HG03139 (cell line): ENCODE results near the gene TMEM184B.
"Not testable (repeated sequence)": the region's sequence is repeated elsewhere in the genome, so short reads cannot be mapped to it uniquely, and the experiment has no call there.

Experiments used
- ATAC-seq: cut with Tn5 transposase; IDR thresholded peaks from one replicate; pipeline ENCODE4 v1.9.1; 2021; ENCODE audit not compliant: unreplicated experiment

Gene TMEM184B

DNA sequence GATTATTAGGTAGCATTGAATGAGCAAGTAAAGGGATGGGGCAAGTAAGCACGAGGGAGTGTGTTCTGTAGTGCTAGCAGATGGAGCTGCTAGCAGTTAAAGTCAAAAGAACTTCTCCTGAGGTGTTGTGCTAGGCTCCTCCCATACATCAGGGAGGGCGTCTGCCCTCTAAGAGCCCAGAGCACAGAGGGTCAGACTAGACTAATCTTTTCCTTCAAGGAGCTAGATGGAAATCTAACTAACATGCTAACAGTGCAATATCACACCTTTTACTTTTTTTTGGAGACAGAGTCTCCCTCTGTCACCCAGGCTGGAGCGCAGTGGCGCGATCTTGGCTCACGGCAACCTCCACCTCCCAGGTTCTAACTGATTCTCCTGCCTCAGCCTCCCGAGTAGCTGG is 88.0 kb downstream of the TMEM184B start:
- ATAC-seq = no peak

DNA sequence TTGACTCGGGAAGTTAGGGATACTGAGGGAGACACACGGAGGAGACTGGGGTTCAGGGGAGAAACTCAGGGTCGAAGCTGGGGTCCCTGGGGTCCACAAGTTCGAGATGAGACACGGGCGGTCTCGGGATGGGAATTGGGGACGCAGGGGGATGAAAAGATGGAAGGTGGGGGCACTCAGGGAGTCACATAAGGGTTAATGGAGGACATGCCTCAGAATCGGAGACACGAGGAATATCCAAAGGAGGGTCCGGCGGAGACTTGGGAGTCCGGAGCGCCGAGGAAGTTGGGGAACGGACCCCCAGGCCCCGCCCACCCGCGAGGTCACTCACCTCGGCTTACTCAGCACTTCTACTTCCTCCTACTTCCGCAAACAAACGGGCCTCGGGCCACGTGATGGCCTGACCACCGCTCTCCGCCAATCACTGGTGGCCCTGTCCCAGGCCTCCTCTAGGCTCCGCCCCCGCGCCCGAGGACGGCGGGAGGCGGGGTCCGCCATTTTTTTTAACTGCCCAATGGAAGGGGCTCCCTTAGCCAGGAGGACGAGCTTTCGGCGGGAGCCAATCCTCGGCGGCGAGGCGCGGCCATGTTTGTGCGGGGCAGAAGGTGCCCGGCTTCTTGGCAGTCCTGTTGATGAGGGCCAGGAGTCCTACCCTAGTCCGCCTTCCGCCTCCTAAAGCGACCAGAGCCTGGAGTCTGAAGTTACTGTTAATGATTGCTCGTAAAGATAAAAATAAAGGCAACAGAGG is 91.2 kb downstream of the TMEM184B start, which contains the start of gene PLA2G6:
PLA2G6 (minus strand) TSS at position 378 of the 748 bp plus-strand sequence. CDS start 12,404 bp downstream, outside the sequence.
- peak; percentile 85 for ATAC-seq

DNA sequence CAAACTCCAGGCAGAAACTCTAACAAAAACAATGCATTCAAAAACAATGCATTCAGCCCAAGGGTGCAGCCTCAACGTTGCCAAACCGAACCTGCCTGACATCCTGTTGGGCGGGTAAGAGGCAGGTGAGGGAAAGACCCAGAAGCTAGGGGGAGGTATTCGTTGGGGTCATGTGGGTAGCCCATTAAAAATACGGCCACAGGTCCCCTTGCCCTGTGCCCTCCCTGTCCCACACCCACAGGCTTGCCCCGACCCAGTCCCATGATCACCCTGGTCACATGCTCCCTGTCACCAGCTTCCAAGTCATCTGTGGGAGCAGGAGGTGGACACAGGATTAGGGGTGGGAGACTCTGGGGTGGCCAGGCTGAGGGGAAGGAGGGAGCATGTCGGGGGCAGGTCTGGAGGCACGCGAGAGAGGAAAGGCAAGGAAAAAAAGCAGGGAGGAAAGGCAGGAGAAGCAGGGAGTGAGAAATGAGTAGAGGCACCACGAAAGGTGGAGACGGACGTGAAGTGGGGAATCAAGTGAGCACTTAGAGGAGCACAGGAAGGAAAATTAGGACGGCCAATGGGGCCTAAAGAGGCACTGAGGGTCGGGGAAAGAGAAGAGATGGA is 91.9 kb downstream of the TMEM184B start:
- ATAC-seq = no peak

DNA sequence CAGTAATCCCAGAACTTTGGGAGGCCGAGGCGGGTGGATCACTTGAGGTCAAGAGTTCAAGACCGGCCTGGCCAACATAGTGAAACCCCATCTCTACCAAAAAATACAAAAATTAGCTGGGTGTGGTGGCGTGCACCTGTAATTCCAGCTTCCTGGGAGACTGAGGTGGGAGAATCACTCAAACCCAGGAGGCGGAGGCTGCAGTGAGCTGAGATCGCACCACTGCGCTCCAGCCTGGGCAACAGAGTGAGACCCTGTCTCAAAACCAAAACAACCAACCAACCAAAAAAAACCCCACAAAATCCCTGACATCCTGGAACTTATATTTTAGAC is 94.2 kb downstream of the TMEM184B start:
- ATAC-seq = not testable (repeated sequence)

DNA sequence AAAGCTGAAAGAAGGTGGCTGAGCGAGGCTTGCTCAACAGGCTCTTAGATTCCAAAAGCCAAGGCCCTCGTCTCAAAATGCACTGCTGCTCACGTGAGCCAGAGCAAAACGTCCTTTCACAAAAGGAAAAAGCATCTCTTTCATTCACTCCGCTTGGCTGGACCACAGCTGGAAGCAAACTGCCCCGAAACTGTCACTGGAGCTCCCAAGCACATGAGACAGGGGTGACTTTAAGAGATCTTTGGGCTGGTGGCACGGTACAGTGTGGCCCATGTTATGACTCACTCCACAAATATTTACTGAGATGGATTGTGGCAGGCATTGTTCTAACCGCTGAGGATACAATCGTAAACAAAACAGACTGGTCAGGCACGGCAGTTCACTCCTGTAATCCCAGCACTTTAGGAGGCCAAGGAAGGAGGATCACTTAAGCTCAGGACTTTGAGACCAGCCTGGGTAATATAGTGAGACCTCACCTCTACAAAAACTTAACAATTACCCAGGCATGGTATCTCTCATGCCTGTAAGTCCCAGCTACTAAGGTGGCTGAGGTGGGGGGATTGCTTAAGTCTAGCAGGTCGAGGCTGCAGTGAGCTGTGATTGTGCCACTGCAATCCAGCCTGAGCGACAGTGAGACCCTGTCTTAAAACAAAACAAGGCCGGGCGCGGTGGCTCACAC is 94.7 kb downstream of the TMEM184B start:
- ATAC-seq = no peak

DNA sequence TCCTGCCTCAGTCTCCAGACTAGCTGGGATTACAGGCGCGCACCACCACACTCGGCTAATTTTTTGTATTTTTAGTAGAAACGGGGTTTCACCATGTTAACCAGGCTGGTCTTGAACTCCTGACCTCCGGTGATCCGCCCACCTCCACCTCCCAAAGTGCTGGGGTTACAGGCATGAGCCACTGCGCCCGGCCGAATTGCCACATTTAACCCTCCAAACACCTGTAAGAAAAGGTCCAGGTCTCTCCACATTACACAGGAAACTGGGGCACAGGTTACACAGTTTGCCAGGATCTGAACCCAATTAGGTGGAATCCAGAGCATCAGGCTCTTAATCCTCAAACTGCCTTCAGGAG is 95.3 kb downstream of the TMEM184B start:
- ATAC-seq = not testable (repeated sequence)

DNA sequence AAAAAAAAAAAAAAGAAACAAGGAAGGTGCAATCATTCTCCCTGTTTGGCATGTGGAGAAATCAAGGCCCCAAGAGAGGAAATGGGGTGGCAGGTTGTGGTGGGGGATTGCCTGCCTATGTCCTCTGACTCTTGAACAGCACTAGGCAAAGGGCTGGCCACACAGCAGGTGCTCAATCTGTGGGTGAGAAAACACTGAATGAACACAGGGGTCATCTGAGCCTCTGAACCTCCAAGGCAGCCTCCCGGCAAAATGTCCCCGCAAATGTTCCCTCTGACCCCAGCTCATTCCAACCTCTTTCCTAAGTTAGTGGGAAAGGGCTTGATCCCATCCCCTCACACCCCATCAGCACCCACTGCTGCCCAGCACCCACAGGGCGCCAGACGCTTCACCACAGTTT is 95.8 kb downstream of the TMEM184B start:
- no peak for ATAC-seq

DNA sequence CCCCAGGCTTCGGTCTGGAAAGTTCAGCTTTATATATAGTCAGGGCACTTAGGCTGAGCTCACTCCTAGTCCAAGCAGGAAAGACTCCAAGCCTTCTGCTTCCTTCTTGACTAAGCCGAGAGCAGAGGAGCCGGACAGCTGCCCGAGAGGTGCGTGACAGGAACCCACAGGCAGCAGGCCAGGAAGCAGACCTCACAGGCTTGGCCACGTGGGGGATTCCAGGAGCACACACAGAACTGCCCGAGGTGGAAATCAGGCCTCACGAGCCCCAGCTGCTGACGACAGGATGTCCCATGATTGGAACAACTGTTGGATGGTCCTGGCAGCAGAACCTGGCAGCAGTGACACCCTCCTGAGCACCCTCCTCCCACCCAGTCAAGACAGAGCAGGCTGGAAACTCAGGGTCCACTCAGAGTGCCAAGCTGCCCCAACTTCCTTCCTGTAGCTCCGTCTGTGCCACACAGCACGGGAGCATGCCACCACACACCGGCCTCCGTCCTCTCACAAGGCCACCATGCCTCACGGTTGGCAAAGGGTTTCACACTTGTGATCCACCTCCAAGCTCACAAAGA is 96.6 kb downstream of the TMEM184B start:
- no peak for ATAC-seq

DNA sequence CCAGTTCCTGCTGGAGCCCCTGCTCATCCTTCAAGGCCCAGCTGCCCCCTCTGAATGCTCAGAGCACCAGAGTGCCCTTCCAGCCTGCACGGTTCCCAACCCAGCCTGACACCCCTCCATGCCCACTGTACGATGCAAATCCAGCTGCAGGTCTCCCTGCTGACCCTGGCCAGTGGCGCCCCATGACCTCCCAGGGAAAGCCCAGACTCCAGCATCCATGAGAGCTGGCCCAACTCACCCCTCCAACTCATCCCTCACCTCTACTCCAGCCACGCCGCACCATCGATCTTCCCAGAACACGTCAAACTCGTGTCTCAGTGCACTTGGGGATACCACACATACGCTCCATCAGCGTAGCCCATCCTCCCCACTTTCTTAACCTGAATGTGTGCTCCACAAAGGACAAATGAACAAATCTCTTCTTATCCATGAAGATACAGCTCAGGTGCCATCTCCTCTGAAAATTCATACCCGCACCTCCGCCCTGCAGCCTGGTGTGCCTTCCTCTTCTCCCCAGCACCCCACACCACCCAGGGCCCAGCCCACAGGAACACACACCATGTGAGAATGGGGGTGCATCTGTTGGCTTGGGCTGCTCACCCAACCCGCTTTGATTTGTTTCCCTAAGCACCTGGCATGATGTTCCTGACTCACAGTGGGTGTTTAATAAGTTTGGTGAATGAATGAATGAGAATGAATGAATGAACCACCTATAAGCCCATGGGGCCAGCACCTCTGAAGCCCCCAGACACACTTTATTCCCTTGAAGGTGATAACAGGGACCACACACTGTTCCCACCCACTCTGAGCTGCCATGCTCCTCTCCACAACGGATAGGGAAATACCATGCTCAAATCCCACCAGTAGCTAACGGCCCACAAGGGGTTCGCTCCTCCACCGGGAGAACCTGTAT is 97.3 kb downstream of the TMEM184B start:
- ATAC-seq = no peak

DNA sequence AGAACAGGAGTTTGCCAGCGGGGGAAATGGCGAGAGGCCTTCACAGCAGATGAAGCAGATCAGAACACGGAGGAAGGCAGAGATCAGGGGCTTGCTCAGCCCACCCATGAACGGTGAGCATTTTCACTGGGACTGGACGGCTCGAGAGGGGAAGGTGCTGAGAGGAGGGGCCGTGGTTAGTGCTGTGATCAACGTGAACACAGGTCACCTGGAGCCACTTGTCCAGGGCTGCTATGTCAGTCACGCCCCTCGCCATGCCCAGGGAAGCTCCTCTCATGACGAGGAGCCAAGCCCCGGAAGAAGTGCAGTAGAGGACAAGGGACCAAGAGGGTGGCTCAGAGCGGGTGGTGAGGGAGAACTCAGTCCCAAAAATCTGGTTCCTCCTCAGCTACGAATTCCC is 98.2 kb downstream of the TMEM184B start:
- no peak for ATAC-seq

DNA sequence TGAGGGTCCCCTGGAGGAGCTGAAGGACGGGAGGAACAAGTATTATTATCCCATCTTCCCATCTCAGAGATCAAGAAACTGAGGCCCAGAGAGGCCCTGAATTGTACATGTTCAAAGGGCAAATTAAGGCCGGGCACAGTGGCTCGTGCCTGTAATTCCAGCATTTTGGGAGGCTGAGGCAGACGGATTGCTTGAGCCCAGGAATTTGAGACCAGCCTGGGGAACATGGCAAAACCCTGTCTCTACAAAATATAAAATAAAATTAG is 99.2 kb downstream of the TMEM184B start:
- no peak for ATAC-seq

DNA sequence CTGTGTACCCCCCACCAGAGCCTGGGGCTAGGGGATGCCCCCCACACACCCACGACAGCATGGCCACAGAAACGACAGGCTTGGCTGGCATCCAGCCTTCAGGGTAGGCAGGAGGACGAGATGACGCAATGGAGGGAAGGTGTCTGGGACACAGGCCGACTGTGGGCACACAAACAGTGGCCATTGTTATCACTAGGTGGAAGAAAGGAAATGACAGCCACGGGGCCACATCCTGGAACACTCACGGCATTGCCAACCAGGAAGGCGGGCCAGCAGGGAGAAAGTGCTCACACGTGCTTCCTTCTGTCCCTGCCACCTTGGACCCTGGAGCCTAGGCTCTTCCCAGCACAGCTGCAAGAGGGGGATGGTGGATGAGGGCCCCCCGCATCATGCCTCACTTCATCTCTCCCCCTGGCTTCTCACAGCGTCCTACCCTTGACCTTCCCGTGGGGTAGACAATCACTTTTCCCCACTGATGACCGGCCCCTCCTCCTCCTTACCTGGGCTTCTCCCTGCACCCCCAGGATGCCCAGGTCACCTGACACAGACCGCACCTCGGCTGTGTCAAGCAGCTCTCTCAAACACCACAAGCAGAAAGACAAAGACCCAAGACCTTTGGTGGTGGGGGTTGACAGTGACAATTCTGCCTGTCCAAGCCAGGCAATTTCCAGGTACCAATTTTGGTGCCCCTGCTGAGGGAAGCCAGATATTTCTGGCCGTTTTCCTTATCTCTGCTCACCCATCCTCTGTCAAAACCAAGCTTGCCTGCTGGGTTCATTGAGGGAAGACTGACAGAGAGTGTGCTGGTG is 99.8 kb downstream of the TMEM184B start:
- ATAC-seq = no peak

DNA sequence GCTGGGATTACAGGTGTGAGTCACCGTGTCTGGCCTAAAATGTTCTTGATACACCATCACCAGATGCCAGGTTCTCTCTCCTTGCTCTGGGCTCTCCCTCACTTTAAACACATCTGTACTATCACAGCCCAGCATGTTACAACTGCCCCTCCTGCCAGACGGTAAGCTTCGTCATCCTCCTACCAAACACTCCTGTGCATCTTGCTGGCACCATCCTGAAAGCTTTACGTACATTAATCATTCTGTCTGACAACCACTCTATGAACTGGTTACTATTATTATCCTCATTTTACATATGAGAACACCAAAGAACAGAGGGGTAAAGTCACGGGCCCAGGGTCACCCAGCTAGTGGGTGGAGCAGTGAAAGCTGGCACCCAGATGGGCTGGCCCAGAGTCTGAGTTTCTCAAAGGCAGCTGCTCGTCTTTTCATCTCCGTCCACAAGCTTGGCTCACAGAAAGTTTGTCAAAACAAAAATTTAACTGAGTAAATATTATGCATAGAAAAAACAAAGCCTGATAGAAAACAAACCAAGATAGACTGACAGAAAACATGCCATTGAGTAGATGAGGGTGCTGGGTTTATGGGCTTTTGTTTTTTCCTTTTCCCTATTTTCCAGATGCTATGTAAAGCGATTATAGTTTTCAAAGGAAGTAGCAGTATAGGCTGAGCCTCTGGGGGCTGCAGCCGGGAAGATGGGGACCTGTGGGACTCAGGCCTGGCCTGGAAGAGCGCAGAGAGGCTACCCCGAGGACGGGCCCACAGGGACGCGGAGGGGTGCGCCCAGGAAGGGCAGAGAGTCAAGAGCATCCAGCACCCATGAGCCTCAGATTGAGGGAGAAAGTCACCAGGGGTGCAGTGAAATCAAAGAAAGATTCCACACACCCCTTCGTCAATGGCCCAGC is 100.6 kb downstream of the TMEM184B start:
- ATAC-seq = no peak

DNA sequence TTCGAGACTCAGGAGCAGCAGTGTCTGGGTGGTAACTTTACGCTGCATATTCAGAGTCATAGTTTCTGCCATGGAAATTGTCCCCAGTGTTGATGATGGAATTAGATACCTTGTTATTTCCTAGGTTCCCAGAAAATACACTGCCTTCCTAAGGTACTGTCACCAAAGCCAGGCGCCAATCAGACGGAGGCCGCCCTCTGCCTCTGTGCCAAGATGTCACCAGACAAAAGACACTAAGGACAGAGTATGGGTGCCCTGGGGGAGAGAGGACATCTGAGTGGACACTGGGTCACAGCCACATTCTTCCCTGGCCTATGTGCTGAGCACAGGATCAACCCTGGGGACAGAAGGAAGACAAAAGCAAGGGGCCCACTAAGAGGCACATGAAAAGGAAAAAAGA is 102.3 kb downstream of the TMEM184B start:
- ATAC-seq = no peak
